HG02623 (cell line): ENCODE measurements around the gene ANKRD55.

Experiments
- ATAC-seq: cut with Tn5 transposase; IDR thresholded peaks from one replicate; pipeline ENCODE4 v1.9.1; 2021; ENCODE audit warnings: moderate library complexity; ENCODE audit not compliant: unreplicated experiment

The ANKRD55 gene

GRCh38 chr5:56054666-56055065, 178.5 kb downstream of the ANKRD55 start:
- ATAC-seq: no peak

DNA sequence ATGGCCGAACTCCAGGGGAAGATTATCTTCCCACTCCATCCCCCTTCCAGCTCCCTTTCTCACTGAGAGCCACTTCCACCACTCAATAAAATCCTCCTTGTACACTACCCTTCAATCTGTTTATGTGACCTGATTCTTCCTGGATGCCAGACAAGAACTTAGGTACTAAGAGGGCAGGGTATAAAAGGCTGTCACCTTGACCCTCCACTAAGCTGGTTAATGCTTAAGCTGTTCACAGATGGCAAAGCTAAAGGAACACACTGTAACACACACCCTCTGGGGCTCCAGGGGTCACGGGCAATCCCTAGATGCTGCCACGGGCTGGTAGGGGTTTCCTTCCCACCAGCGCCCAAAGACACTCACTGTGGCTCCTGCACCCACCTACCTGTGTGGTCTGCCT, 179.8 kb downstream of the ANKRD55 start:
- no peak for ATAC-seq

DNA sequence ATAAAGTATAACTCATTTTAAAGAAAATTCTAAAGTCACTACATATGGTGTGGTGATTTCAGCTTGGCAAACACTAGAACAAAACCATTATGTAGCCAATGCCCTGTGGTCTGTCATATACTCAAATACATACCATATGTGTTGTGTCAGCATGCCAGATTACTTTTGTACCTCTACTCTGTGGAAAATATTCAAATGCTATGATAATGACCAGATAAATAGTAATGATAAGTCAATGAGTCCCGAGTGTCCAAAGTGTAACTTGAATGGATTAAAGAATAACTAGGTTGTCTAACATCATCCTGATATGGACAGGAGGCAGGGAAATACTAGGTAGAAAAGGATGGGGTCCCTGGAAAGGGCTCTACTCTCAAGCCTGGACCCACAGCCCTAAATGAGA, 180.4 kb downstream of the ANKRD55 start:
- no peak for ATAC-seq

DNA sequence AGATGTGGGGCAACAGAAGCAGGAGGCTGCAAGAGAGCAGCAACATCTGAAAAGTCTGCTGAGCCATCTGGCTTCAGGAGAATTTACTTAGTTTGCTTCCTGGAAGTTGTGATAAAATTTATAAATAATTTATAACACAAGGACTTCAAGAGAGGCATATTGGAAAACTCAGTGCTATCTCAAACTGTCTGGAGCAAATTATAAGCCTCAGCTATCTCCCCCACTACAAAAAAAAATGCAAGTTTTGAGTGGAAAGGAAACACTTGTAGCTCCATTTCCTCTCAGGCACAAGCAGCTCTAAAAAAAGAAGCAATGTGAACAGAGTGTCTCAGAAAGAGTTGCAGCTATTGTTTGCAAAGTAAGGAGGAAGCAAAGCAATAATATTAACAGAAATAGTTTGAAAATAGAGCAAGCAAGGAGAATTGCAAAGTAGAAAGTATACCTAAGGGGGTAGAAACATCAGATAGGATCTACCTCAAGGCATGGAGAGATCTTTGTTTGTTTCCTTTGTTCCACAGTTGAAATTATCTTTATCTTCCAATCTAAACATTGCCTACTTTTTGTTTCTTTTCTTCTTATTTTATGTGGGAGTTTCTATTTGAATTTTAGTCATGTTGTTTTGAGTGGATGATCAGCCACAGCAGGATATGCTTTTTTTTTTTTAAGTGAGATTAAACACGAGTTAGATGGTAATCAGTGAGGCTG, 182.4 kb downstream of the ANKRD55 start:
- ATAC-seq: no peak
